ENCODE data around the gene MIEN1. TPM values are rescaled to one million over a fixed set of nuclear protein-coding genes. Genes with fewer than 3 reads are reported as not detected.
A peak's percentile ranks its signal among the peaks of the same experiment; 100 is the strongest.

MIEN1 gene
- total RNA-seq, 1 donor from 2014 or later: 97.0 TPM

DNA sequence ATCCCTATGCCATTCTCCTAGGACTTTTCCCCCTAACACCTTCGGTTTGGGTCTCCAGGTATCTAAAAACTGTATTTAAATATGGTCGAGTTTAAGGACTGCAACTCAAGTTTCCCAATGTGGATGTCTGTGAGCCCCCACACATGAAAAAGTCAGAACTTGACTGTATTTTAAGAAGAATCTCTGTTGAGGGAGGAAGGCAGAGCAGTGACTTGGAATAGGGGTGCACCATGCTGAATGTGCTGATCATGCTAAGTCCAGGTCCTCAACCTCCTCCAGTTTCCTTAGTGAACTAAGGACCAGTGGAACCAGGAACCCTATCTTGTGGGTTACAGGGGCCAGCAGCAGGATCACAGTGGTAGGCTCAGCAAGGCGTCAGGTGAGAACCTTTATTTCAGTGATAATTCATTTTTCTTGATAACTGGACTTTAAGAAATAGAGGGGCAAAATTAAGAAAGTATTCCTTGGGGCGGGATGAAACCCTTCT, 26.9 kb upstream of the MIEN1 start:
- Histone ChIP-seq H3K36me3 (ENCODE audit: control insufficient read depth, insufficient read depth, low read length) (no peaks in the 10 kb centered on the region), H3K4me3 (ENCODE audit: low read depth, low read length) (no peak overlapping the region), H3K27me3 (ENCODE audit: control insufficient read depth, insufficient read depth, low read length) (no peaks in the 10 kb centered on the region)
- TF ChIP-seq, protein P1, sequence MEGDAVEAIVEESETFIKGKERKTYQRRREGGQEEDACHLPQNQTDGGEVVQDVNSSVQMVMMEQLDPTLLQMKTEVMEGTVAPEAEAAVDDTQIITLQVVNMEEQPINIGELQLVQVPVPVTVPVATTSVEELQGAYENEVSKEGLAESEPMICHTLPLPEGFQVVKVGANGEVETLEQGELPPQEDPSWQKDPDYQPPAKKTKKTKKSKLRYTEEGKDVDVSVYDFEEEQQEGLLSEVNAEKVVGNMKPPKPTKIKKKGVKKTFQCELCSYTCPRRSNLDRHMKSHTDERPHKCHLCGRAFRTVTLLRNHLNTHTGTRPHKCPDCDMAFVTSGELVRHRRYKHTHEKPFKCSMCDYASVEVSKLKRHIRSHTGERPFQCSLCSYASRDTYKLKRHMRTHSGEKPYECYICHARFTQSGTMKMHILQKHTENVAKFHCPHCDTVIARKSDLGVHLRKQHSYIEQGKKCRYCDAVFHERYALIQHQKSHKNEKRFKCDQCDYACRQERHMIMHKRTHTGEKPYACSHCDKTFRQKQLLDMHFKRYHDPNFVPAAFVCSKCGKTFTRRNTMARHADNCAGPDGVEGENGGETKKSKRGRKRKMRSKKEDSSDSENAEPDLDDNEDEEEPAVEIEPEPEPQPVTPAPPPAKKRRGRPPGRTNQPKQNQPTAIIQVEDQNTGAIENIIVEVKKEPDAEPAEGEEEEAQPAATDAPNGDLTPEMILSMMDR (IDR thresholded peaks at IDR 0.05; ENCODE audit: insufficient read depth, low read length, poor library complexity, severe bottlenecking): no peak
- no peak for DNase-seq (ENCODE audit: low read depth)

DNA sequence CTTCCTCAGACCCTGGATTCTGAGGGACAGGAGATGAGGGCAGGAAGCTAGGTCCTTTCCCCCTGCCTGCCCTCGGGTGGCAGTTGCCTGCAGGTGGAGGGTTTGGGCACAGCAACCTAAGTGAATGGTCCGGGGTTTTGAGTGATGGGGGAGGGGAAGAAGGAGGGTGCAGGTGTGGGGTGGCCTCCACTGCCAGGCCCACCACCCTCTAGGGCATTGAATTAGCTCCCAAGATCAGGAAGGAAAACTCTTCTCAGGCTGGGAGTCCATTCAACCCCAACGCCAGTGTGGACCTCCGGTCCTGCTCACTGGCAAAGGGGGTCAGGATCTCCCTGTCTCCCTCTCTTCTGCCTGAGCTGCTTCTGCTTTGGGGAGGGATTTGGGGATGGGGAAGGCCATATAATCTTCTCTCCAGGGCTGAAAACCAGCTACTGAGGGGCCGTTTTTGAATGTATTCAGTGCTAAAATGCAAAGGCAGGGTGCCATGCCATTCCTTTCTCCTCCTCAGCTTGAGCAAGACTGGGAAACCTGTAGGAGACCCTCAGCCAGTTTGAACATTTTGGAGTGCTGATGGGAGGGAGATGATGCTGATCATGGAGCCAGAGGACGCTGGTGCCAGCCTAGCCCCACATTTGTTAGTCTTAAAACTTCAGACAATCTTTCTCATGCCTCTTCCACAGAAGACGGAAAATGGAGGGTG, 26.2 kb upstream of the MIEN1 start:
- no peak for DNase-seq (ENCODE audit: low read depth)

DNA sequence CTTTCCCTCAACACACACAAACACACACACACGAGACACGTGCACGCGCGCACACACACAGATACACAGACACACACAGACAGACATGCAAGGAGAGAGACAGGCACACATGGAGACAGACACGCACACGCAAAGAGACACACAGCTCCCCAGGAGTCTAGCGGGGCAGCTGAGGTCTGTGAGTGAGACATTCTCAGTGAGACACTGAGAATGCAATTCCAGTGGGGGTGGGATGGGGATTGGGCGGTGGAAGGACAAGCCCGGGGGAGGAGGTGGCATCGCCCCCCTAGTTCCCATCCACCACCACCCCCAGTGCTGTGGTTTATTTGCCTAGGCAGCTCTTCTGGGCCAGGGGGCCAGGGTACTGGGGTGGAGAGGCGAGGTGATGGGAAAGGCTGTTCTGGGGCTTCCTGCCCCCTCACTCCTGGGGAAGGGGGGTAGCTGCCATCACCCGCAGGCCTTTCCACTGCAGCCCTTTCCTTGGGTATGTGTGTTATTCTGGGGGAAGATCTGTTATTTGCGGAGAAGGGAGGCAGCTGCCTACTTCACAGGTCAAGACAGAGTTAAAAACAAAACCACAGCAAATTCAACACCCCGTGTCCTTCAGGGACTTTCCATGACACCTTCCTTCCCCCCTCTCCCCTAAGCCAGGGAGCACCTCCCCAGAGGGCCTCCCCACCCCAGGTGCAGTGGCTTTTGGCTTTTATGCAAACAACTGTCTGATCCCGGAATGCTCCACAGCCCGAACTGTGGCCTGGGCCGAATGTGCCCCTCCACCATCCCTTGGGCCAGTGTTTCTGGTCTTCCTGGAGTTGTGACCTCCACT, 25.4 kb upstream of the MIEN1 start:
- Histone ChIP-seq H3K27me3 (ENCODE audit: control insufficient read depth, insufficient read depth, low read length) (no peaks in the 10 kb centered on the region), H3K4me3 (ENCODE audit: low read depth, low read length) (no peak overlapping the region), H3K36me3 (ENCODE audit: control insufficient read depth, insufficient read depth, low read length) (no peaks in the 10 kb centered on the region)
- no peak for DNase-seq (ENCODE audit: low read depth)
- TF ChIP-seq, protein P1 (IDR thresholded peaks at IDR 0.05; ENCODE audit: insufficient read depth, low read length, poor library complexity, severe bottlenecking): no peak

More for the DNA sequence above, 26.2 kb upstream of the MIEN1 start:
- TF ChIP-seq, protein P1 (IDR thresholded peaks at IDR 0.05; ENCODE audit: insufficient read depth, low read length, poor library complexity, severe bottlenecking): no peak
- H3K36me3 ChIP-seq (ENCODE audit: control insufficient read depth, insufficient read depth, low read length): no peaks in the 10 kb centered on the region
- H3K27me3 ChIP-seq (ENCODE audit: control insufficient read depth, insufficient read depth, low read length): no peaks in the 10 kb centered on the region
- no peak overlapping the region for H3K4me3 ChIP-seq (ENCODE audit: low read depth, low read length)

DNA sequence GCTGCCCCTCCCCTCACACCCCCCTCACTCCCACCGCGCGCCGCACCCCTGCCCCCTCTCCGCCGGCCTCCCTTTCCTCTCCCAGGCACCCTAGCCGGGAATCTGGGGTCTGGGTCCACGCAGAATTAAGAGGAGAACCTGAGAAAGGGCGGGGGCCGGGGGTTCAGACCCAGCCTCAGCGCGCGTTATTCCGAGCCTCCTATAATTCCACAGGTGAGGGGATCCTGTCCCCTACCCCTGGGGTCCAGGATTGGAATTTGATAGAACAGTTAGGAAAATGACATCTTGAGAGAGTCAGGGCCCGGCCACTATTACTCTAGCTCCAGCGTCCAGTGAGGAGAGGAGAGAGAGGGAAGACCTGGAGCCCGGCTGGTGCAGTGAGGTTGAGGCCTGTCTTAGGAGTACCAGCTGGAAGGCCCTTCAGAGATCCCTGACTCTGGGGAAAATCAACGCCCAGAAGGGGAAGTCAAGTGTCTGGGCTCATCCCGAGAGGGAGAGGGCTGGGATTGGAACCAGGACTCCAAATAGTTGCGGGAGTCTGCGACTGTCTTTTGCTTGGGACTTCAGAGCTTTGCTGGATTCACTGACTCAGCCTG, 24.7 kb upstream of the MIEN1 start:
- DNase-seq (ENCODE audit: low read depth): no peak
- H3K4me3 ChIP-seq (ENCODE audit: low read depth, low read length): peak overlapping the region; percentile 61
- TF ChIP-seq, protein P1 (IDR thresholded peaks at IDR 0.05; ENCODE audit: insufficient read depth, low read length, poor library complexity, severe bottlenecking): no peak
- no peaks in the 10 kb centered on the region for H3K27me3 ChIP-seq (ENCODE audit: control insufficient read depth, insufficient read depth, low read length)
- H3K36me3 ChIP-seq (ENCODE audit: control insufficient read depth, insufficient read depth, low read length): no peaks in the 10 kb centered on the region

GRCh38 chr17:39754161-39754957, 24.0 kb upstream of the MIEN1 start:
- no peaks in the 10 kb centered on the region for H3K27me3 ChIP-seq (ENCODE audit: control insufficient read depth, insufficient read depth, low read length)
- TF ChIP-seq, protein P1 (IDR thresholded peaks at IDR 0.05; ENCODE audit: insufficient read depth, low read length, poor library complexity, severe bottlenecking): peak; percentile 51
- DNase-seq (ENCODE audit: low read depth): peak; percentile 61
- peak overlapping the region; percentile 61 for H3K4me3 ChIP-seq (ENCODE audit: low read depth, low read length)
- no peaks in the 10 kb centered on the region for H3K36me3 ChIP-seq (ENCODE audit: control insufficient read depth, insufficient read depth, low read length)

Measured in kidney epithelial cell (primary cell).